ENCODE measurements around the gene SPOCK1. TPM values are rescaled to one million over a fixed set of nuclear protein-coding genes. Genes with fewer than 3 reads are reported as not detected.

The SPOCK1 gene
- total and polyA plus RNA-seq, 2 experiments from 2014 or later: 8.2 to 10.5 TPM

DNA sequence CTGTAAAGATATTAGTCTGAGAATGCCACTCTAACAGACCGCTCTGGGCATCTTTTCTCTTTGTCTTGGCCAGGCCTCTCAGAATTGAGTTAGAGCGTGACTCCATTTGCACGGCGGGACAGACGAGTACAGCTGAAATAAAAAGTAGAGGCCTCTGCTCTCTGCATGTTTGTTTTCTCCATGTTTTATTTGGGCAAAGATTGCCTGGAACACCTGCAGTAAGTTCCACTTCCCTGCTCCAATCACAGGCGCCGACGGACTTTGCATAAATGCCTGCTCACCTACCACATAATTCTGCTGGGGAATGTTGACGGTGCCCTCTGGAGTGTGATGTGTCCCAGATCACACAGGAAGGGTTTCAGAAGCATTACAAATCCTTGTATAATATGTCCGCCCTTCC is 10.6 kb downstream of the SPOCK1 start:
- Mint-ChIP-seq H3K4me3 (no peak overlapping the region), H3K36me3 (ENCODE audit: low read depth) (no peaks in the 10 kb centered on the region), H3K27me3 (ENCODE audit: insufficient read depth, low read depth, poor library complexity) (no peaks in the 10 kb centered on the region), H3K4me1 (0 out of 3 replicates have a peak, but pooled peaks cover 3% of the 10 kb centered on the region), H3K27ac (no peak overlapping the region), H3K9me3 (no peaks in the 10 kb centered on the region)
- Histone ChIP-seq H3K27me3 (ENCODE audit: insufficient read depth) (no peaks in the 10 kb centered on the region), H4K20me1 (replicated peaks; ENCODE audit: insufficient read depth) (no peaks in the 10 kb centered on the region), H3K4me1 (ENCODE audit: insufficient read depth) (no peaks in the 10 kb centered on the region), H3K36me3 (ENCODE audit: insufficient read depth) (no peaks in the 10 kb centered on the region), H3K9me2 (ENCODE audit: insufficient read depth) (no peaks in the 10 kb centered on the region), H3K27ac (ENCODE audit: low read depth) (no peak overlapping the region), H2AFZ (no peak overlapping the region), H3K79me2 (replicated peaks; ENCODE audit: insufficient read depth) (no peaks in the 10 kb centered on the region), H3K4me3 (no peak overlapping the region), H3F3A (replicated peaks; ENCODE audit: low read depth) (no peaks in the 10 kb centered on the region), H3K4me2 (no peak overlapping the region)
- peak; percentile 9 for DNase-seq (ENCODE audit: low spot score)
- ATAC-seq: no peak
- TF ChIP-seq, protein P1, sequence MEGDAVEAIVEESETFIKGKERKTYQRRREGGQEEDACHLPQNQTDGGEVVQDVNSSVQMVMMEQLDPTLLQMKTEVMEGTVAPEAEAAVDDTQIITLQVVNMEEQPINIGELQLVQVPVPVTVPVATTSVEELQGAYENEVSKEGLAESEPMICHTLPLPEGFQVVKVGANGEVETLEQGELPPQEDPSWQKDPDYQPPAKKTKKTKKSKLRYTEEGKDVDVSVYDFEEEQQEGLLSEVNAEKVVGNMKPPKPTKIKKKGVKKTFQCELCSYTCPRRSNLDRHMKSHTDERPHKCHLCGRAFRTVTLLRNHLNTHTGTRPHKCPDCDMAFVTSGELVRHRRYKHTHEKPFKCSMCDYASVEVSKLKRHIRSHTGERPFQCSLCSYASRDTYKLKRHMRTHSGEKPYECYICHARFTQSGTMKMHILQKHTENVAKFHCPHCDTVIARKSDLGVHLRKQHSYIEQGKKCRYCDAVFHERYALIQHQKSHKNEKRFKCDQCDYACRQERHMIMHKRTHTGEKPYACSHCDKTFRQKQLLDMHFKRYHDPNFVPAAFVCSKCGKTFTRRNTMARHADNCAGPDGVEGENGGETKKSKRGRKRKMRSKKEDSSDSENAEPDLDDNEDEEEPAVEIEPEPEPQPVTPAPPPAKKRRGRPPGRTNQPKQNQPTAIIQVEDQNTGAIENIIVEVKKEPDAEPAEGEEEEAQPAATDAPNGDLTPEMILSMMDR (conservative IDR thresholded peaks at IDR 0.05; ENCODE audit: low read depth in 2 of 2): 0 out of 4 replicates have a peak, but pooled peaks of 1 of the 2 experiments have one; percentile 4
- TF ChIP-seq EZH2 (IDR thresholded peaks at IDR 0.05; ENCODE audit: low read depth, unreplicated experiment): no peak

GRCh38 chr5:137487600-137487999 is 11.5 kb downstream of the SPOCK1 start:
- no peak overlapping the region for H3K4me2 ChIP-seq
- no peak for ATAC-seq
- Mint-ChIP-seq H3K27ac (no peak overlapping the region), H3K4me3 (no peak overlapping the region), H3K27me3 (ENCODE audit: insufficient read depth, low read depth, poor library complexity) (no peaks in the 10 kb centered on the region), H3K9me3 (no peaks in the 10 kb centered on the region), H3K4me1 (0 out of 3 replicates have a peak, but pooled peaks cover 3% of the 10 kb centered on the region), H3K36me3 (ENCODE audit: low read depth) (no peaks in the 10 kb centered on the region)
- DNase-seq (ENCODE audit: low spot score): no peak
- H3K27me3 ChIP-seq (ENCODE audit: insufficient read depth): no peaks in the 10 kb centered on the region
- H4K20me1 ChIP-seq (replicated peaks; ENCODE audit: insufficient read depth): no peaks in the 10 kb centered on the region
- no peak overlapping the region for H3K4me3 ChIP-seq
- H3K4me1 ChIP-seq (ENCODE audit: insufficient read depth): no peaks in the 10 kb centered on the region
- no peaks in the 10 kb centered on the region for H3K9me2 ChIP-seq (ENCODE audit: insufficient read depth)
- H3K27ac ChIP-seq (ENCODE audit: low read depth): no peak overlapping the region
- H2AFZ ChIP-seq: no peak overlapping the region
- no peaks in the 10 kb centered on the region for H3K79me2 ChIP-seq (replicated peaks; ENCODE audit: insufficient read depth)
- H3F3A ChIP-seq (replicated peaks; ENCODE audit: low read depth): no peaks in the 10 kb centered on the region
- H3K36me3 ChIP-seq (ENCODE audit: insufficient read depth): no peaks in the 10 kb centered on the region
- TF ChIP-seq ZNF462 (CRISPR knock-in tag; IDR thresholded peaks at IDR 0.05) (no peak), JUNB (IDR thresholded peaks at IDR 0.05; ENCODE audit: unreplicated experiment) (no peak), EZH2phosphoT487 (IDR thresholded peaks at IDR 0.05; ENCODE audit: unreplicated experiment) (no peak), POLR2AphosphoS5 (IDR thresholded peaks at IDR 0.05; ENCODE audit: low read depth) (no peak), EZH2 (IDR thresholded peaks at IDR 0.05; ENCODE audit: low read depth, unreplicated experiment) (no peak), REST (IDR thresholded peaks at IDR 0.05; ENCODE audit: unreplicated experiment) (no peak), ZNF114 (CRISPR knock-in tag; IDR thresholded peaks at IDR 0.05) (no peak), NANOG (IDR thresholded peaks at IDR 0.05; ENCODE audit: borderline replicate concordance) (no peak)
- TF ChIP-seq, protein P2, sequence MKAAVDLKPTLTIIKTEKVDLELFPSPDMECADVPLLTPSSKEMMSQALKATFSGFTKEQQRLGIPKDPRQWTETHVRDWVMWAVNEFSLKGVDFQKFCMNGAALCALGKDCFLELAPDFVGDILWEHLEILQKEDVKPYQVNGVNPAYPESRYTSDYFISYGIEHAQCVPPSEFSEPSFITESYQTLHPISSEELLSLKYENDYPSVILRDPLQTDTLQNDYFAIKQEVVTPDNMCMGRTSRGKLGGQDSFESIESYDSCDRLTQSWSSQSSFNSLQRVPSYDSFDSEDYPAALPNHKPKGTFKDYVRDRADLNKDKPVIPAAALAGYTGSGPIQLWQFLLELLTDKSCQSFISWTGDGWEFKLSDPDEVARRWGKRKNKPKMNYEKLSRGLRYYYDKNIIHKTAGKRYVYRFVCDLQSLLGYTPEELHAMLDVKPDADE (IDR thresholded peaks at IDR 0.05): no peak

All from GM23338 (cell line).